Glutamatergic neuron (in vitro differentiated cells): Measurements from ENCODE around the gene UBE2Q1. TPM values are rescaled to one million over a fixed set of nuclear protein-coding genes. Genes with fewer than 3 reads are reported as not detected.
"Not testable (repeated sequence)": the region's sequence is repeated elsewhere in the genome, so short reads cannot be mapped to it uniquely, and the experiment has no call there.

Source experiments
- DNase-seq: peaks from one replicate; pipeline ENCODE4 v3.0.0; 2022
- H3K27ac Mint-ChIP-seq: one replicate; pipeline ENCODE4 v1.8.0; 2020; ENCODE audit warnings: mild to moderate bottlenecking, mixed read lengths, inconsistent platforms; ENCODE audit not compliant: unreplicated experiment
- H3K27me3 Mint-ChIP-seq: one replicate; pipeline ENCODE4 v1.8.0; 2020; ENCODE audit warnings: mild to moderate bottlenecking, moderate library complexity, mixed read lengths, inconsistent platforms; ENCODE audit not compliant: unreplicated experiment
- H3K36me3 Mint-ChIP-seq: one replicate; pipeline ENCODE4 v1.8.0; 2020; ENCODE audit warnings: mild to moderate bottlenecking, mixed read lengths, inconsistent platforms; ENCODE audit not compliant: unreplicated experiment
- H3K4me1 Mint-ChIP-seq: one replicate; pipeline ENCODE4 v1.8.0; 2020; ENCODE audit warnings: mild to moderate bottlenecking, low read depth, mixed read lengths, inconsistent platforms; ENCODE audit not compliant: unreplicated experiment
- H3K4me3 Mint-ChIP-seq: one replicate; pipeline ENCODE4 v1.8.0; 2020; ENCODE audit warnings: mild to moderate bottlenecking, mixed read lengths, inconsistent platforms; ENCODE audit not compliant: unreplicated experiment
- H3K9me3 Mint-ChIP-seq: one replicate; pipeline ENCODE4 v1.8.0; 2020; ENCODE audit warnings: mild to moderate bottlenecking, moderate library complexity, mixed read lengths, inconsistent platforms; ENCODE audit not compliant: unreplicated experiment
- CTCF ChIP-seq: fragments of 200-600 bp; sonication (generic); IDR thresholded peaks from one replicate; pipeline ENCODE4 v1.5.0; 2021; ENCODE audit not compliant: partially characterized antibody, unreplicated experiment
- total RNA-seq: library from RNA; stranded (reverse); fragmentation: NEBNext Ultra II Directional; extraction: Animal tissue kit (Norgen Biotek cat#: 25700); gene quantifications from one replicate; pipeline ENCODE4 v1.2.1, GENCODE V29; 2021; ENCODE audit not compliant: unreplicated experiment

The UBE2Q1 gene
- total RNA-seq, 1 donor from 2014 or later: 80.5 TPM

GRCh38 chr1:154539486-154540483 lies 18.7 kb downstream of the UBE2Q1 start:
- Mint-ChIP-seq H3K36me3 (peaks cover 5% of the 10 kb centered on the region), H3K4me3 (no peak overlapping the region), H3K9me3 (peaks cover 8% of the 10 kb centered on the region), H3K27me3 (peaks cover 8% of the 10 kb centered on the region), H3K27ac (no peak overlapping the region), H3K4me1 (no peaks in the 10 kb centered on the region)
- DNase-seq: no peak
- no peak for TF ChIP-seq CTCF

GRCh38 chr1:154536570-154536969 lies 21.9 kb downstream of the UBE2Q1 start:
- TF ChIP-seq CTCF: no peak
- Mint-ChIP-seq H3K9me3 (peaks cover 8% of the 10 kb centered on the region), H3K27me3 (peaks cover 7% of the 10 kb centered on the region), H3K4me3 (no peak overlapping the region), H3K36me3 (peaks cover 5% of the 10 kb centered on the region), H3K4me1 (no peaks in the 10 kb centered on the region), H3K27ac (no peak overlapping the region)
- no peak for DNase-seq

GRCh38 chr1:154533952-154534844 lies 24.3 kb downstream of the UBE2Q1 start:
- Mint-ChIP-seq H3K4me3 (no peak overlapping the region), H3K27me3 (no peaks in the 10 kb centered on the region), H3K27ac (no peak overlapping the region), H3K9me3 (peaks cover 6% of the 10 kb centered on the region), H3K4me1 (no peaks in the 10 kb centered on the region), H3K36me3 (peaks cover 5% of the 10 kb centered on the region)
- peak; percentile 27 for TF ChIP-seq CTCF
- DNase-seq: peak; percentile 27

GRCh38 chr1:154531950-154532349 lies 26.5 kb downstream of the UBE2Q1 start:
- H3K27me3 Mint-ChIP-seq, H3K4me1 Mint-ChIP-seq, H3K36me3 Mint-ChIP-seq, H3K27ac Mint-ChIP-seq, H3K9me3 Mint-ChIP-seq, DNase-seq, H3K4me3 Mint-ChIP-seq: not testable (repeated sequence)

GRCh38 chr1:154529308-154529707 lies 29.2 kb downstream of the UBE2Q1 start:
- no peak overlapping the region for H3K4me3 Mint-ChIP-seq
- no peak for TF ChIP-seq CTCF
- H3K4me1 Mint-ChIP-seq: no peaks in the 10 kb centered on the region
- peaks cover 3% of the 10 kb centered on the region for H3K9me3 Mint-ChIP-seq
- no peak overlapping the region for H3K27ac Mint-ChIP-seq
- DNase-seq: no peak
- no peaks in the 10 kb centered on the region for H3K27me3 Mint-ChIP-seq
- no peaks in the 10 kb centered on the region for H3K36me3 Mint-ChIP-seq
